ENCODE results near the gene ARAP2.

GRCh38 chr4:36137336-36137735, 107.0 kb downstream of the ARAP2 start:
- TF ChIP-seq E2F1 (CRISPR knock-in tag; IDR thresholded peaks at IDR 0.05): no peak
- no peak for TF ChIP-seq IRF2 (CRISPR knock-in tag; IDR thresholded peaks at IDR 0.05)
- no peak for TF ChIP-seq CTCF (IDR thresholded peaks at IDR 0.05 in 2 of 3, conservative IDR thresholded peaks at IDR 0.05 in 1 of 3; ENCODE audit: insufficient read depth in 2 of 3, low read depth in 1 of 3, low read length in 3 of 3)
- TF ChIP-seq TEAD4 (IDR thresholded peaks at IDR 0.05; ENCODE audit: low read length): no peak
- no peak for TF ChIP-seq TEAD4 (CRISPR knock-in tag; IDR thresholded peaks at IDR 0.05; ENCODE audit: borderline replicate concordance)
